GM21423 (cell line): ENCODE data around the gene CRY1.

ENCODE experiments used
- ATAC-seq: cut with Tn5 transposase; IDR thresholded peaks from one replicate; pipeline ENCODE4 v1.9.1; 2021; ENCODE audit warnings: mild to moderate bottlenecking, moderate library complexity; ENCODE audit not compliant: unreplicated experiment

CRY1 gene

DNA sequence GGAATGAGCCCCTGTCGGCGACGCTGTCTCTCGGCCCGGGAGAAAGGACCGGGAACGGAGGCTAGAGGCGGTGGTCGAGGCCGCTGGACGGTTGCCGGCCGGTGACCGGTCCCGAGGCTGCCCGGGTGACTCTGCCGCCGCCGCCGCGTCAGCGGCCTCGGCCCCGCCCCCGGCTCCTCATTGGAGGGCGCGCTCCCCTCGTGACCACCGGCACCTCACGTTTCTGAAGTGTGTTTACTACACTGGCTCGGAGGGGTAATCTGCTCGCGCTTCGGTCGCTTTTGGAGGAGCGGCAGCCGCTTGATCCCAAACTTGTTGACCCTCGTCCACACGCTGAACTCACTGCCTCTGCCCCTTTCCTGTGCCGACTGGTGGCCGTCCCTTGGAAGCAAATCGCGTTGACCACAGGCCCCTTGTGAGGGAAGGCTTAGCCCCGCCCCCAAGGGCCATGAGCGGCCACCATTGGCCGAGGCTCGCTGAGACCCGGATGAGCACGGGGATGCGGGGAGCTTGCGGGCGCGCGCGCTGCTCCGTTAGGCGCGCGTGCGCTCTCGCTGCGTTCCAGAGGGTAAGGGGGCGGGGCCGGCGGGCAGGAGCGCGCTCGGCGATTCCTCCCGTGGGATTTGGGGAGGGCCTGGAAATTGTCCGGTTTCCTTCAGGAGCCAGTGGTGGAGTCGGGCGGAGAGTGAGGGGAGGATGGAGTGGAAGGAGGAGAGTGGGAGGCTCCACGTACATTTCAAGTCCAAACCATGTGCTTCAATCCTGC lies at the start of gene CRY1:
Gene CRY1 (minus strand): TSS at position 133 of the 766 bp plus-strand sequence. CDS start 588 bp downstream, outside the sequence.
- peak; percentile 88 for ATAC-seq

DNA sequence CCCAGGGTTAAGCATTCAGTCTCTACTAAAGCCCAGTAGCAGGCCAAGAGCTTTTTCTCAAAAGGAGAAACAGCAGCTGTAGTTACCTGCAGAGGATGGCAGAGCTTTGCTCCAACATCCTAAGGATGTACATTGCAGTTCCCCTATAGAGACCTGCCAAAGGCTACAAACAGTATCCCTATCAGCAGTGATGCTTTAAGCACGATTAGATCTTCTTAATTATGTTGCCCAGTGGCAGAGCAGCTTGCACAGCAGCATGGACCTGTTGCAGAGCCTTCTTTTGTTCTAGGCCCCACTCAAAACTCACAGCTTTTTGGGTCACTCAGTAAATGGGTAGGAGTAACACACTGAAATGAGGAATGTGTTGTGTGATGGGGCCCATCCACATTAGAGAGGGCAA lies 46.4 kb upstream of the CRY1 start:
- ATAC-seq = no peak

DNA sequence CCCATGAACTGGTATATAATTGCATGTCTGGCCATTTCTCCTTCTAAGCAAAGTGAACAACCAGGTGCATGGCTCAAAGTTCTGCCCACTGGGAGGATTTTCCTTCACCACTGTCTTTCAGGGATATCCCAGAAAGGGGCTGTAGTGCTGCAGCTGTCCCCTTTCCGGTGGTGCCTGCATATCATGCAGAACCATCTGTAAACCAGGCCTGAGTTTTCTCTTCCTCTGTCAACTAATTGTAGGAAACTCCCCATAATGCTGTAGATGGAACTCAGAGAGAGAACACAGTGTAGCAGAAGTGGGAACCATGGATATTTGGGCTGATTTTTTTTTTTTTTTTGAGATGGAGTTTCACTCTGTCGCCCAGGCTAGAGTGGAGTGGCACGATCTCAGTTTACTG lies 45.6 kb upstream of the CRY1 start:
- no peak for ATAC-seq

DNA sequence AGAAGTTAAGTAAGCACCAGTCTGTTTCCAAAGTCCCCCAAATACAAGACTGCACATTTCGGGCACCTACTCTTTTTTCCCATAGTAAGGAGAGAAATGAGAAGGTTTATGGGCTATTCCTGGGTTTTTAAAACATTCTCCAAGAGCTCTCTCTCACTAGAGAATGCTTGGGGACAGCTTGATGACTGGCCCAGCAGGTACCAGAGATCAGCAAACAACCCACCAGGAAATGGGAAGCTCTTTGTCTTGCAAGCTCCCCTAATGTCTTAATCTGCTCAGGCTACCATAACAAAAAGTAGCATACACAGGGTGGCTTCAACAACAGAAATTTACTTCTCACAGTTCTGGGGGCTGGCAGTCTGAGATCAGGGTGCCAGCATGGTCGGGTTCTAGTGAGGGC lies 41.8 kb upstream of the CRY1 start:
- ATAC-seq = no peak

DNA sequence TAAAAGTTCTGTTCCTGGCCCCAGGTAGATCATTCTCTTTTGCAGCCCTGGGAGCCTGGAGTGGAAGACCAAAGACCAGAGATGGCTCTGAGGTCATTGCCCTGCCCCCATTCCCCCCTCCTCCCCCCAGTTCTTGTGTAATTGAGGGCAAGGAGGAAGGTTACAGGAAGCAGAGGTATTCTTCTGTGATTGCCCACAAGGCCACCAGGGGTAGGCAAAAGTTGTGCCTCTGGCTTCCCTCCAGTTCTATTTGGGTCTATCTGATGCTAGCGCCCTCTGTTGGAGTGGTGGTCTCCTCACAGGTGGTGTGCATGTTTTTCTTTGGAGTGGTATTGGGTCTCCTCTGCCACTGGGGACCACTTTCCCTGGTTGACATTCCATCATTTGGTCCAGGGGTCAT lies 41.2 kb upstream of the CRY1 start:
- ATAC-seq = no peak

DNA sequence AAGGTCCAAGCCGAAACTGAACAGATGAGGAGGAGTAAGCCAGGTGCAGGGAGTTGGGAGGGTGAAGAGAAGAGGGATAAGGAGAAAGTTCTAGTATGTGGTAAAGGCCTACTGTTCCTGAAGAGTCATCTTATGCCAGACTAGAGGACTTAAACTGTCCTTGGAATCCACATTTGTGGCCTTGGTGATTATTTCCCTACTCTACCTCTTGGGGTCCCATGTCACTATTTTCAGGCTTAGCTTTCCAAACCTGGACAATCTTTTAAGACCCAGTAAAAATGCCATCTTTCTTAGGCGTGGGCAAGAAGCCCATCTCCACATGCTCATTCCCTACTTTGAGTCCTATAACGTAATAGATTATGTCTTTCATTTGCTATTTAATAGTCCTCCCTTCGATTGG lies 40.1 kb upstream of the CRY1 start:
- ATAC-seq = no peak

DNA sequence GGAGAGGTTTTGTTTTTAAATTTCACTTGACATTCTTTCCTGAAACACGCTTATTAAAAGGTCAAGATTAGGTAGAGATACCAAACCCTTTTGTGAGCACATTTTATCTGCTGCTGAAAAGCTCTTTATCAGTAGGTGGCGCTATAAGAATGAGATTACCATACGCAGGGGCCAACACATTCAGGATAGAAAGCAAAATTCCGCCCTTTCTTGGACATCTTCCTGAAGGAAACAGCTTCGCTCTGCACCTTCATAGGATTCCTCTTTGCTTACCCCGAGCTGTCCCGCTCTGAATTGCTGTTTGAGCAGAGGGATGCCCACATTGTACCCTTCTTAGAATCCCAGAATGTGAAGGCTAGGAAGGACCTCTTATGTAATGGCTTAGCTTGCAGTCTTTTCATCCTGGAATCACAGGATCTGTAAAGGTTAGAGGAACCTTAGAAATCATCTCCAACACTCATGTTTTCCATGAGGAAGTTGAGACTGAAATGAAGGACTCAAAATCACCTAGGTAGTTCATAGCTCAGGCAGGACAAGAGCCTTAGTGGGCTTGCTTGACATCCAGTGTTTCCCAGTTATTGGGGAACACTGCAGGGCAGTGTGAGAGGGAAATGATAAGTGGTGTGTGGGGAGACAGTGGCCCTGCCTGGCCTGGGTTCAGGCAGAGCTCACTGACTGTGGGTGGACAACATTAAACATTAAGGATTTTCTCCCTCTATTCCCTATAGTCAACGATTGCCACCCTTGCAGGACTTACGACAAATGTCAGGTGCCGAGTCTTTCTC lies 38.7 kb upstream of the CRY1 start:
- no peak for ATAC-seq

DNA sequence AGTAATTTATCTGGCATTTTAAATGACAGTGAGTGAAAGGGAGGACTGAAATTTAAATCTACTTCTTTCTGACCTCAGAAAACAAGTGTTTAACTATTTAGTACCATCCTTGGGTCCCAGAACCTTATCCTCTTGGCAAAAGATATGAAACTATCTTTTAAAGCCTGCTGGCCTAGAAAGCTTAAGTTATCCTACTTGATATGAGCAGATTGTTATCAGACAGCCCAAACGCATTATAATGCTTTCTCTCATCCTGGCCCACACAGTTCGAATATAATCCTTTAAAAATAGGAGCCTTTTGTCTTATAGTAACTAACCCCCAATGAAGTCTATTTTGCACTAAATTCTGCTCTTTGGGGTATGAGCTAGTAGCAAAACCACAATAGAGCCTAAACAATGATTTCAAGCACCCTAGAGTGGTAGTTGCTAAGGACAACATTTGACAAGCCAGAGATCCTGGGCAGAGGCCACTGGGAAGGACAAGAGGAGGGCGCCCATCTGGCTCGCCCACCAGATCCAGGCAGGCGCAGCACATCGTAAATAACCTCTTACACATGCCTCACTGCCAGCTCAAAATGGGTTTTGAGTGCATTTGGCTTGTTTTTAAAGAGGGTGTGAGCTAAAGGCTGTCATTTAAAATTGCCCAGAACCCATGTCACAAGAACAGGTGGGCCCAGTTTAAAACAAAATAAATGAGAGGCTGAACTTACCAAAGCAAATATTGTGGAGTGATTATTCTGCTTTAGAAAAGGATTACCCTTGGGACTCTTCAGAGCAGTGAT lies 37.7 kb upstream of the CRY1 start:
- ATAC-seq = no peak

DNA sequence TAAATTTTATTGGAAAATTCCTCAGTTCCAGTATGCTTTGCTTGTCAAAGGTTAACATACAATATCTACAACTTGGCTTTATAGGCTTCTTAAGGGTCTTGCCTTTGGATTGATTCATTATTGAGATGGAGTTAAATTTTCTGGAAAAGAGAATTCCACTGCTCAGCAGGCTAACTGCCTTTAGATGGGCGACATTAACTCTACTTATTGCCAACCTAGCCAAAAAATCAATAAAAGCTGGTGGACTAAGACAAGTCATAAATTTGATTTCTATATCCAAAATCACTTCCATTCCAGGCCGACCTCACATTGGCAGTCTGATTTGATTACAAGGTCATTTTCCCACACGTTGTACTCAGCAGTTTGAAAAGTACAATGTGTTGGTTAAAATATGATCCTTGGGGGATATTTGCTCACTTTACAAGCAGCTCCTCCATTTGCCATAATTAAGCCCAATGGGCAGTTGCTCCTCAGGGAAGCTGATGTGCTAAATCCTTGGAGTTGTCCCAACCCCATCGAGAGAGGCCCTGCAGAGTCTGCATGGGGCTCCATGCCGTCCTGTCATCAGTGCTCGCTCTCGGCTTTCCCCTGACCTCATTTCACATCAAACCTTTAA lies 36.1 kb upstream of the CRY1 start:
- ATAC-seq = no peak

DNA sequence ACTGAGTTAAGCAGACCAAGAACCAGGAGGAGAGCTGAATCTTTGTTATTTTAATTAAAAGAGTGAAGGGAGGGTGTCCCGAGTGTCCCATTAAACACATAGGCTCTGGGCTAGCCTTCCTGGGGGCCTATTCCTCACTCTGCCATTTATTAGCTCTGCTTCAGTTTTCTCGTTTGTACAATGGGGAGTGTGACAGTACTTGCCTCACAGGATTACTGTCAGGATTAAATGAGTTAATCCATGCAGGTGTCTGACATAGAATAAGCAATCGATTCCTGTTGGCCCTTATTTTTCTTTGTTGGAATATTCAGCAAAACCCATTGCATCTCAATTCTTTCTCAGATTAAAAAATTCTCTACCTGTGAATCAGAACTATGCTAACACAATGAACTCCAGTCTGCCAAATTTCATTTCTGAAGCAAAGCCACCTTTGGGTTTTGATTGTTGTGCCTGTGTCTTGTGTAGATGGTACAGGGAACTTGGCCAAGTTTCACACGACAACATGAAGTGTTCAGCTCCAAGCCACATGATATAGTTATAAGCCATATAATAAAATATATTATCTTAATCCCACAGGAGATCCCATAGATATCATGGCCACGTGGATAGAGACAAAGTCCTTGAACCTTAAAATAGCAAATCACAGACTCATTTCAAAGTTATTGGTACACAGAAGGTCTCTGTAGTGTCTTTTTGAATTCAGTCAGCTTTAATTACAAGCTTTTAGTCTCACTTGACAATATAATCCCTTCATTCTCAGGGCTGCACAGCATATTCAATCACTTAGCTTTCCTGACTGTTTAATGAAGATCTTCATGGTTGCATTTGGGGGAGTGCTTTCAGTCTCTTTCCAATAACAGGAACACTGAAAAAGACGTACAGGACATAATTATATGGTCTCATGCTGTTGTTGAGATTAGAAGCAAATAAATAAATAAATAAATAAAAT lies 34.4 kb upstream of the CRY1 start:
- no peak for ATAC-seq

DNA sequence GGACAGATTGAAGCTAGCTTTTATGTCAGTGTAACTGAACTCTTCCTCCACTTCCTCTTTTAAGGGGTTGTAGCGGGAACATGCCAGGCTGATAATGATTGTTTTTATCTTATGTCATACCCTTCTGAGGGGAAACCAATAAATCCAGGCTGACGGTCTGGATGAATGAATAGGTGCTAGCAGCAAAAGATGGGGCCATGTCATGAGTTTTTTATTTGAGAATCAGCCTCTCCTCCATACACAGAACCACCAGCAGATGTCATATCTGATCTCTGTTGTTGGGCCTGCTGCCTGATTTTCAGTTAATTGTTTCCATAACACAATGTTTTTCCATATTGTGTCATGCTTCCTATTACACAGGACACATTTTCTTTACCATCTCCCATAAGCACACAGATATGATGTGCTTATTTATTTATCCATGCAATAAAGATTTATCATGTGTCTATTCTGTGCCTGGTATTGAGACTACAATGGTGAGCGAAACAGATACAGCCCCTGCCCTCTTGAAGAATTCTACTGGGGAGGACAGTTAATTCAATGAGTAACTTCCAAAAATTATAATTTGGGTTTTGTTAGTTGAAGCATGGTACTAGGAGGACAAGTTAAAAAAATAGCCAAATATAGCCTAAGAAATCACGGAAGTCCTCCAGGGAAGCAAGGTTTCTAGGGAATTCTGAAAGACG lies 33.6 kb upstream of the CRY1 start:
- ATAC-seq = no peak

DNA sequence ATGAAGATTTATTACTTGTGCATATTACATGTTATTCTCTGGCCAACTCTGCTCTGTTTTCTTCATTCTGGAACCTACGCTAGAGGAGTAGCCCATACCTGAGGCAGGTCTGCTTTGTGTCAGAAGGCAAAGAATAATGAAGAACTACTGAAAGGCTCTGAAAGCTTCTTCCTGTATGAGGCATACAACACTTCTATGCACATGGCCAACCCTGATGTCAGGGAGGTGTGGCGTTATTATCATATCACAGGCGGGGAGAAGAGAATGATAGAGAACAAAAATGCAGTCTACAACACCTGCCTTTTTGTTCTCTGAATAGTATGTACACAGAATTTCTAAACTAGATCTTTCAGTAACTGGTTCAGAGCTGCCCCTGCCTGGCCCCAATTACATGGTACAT lies 32.5 kb upstream of the CRY1 start:
- ATAC-seq = no peak

DNA sequence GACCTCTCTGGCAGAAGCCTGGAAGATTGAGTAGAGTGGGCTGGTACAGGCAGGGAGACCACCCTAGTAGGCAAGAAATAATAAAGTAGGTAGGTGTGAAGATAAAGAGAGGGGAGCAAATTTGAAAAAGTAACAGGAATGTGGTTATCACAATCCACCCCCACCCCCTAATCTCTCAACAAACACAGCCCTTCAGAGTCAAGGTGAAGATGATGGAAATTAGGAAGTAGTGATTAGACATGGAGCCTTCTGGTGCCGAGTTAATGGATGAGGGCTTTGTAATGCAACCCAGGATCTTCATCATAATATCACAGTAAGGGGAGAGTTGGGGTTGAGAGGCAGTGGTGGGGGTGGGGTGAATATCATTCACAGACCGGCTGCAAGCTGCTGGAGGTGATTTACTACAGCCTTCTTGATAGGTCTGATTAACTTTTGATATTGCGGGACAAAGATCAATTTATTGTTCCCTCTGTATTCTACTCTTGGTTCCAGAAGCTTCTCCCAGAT lies 29.2 kb upstream of the CRY1 start:
- ATAC-seq = no peak

DNA sequence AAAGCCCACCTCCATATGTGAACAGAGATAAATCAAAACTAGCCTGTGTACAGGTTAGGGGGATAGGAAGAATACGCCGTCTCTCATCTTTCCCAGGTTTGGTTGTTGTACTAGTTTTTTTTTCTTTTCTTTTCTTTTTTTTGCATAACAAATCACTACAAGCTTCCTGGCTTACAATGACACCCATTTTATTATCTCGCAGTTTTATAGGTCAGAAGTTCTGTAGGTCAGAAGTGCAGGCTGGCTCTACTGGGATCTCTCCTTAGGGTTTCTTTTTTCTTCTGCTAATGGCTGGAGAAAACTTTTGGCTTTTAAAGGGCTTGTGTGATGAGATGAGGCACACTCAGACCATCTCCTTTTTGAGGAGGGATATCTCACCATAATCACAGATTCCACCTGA lies 25.7 kb upstream of the CRY1 start:
- no peak for ATAC-seq

DNA sequence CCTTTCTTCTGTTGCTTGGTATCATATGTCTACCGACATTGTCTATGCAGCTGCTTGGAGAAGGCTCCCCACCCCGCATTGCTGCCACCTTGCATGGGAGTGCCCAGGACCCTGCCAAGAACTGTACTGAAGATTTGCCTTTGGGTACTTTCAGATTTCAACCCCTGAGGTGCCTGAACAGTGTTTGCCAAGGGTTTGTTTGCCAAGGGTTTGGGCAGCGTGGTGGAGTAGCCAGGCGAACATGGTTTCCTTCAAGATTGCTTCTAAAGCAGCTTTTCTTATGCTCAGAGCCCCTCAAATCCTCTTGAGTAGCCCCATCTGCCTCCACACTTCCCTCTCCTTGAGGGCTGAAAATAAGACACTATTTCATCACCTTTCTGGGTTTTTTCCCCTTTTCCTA lies 25.3 kb upstream of the CRY1 start:
- no peak for ATAC-seq

DNA sequence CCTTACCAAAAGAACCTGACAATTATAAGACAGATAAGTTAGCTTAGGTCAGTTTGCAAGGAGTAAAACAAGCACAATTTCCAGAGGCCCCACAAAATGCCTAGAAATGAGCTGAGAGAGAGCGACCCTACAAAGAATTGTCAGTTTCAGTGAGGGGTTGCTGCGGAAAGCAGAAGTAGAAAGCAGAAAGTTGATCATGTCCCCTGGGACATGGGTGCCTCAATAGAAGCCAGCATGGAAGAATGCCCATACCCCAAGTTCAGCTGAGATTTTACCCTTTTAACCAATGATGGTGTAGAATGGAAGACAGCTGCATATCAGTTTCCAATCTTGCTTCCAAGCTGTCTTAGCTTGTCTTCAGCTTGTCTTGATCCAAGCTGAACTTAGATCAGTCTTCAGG lies 21.8 kb upstream of the CRY1 start:
- ATAC-seq = no peak

DNA sequence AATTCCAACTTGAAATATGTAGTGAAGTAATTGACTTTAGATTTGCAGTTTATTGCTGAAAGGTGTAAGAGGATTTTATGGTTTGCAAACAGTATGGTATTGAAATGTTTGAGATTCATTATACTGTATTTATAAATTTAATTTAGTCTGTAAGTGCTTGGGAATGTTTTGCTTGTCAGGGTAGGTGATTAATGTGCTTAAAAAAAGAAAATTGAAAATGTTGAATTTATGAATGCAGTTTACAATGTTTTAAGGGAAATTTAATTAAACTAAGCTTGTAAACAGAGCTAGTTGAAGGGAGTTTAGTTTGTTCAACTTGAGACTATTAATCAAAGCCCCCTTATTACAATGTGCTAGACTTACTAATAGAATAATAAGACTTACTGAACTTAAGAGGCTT lies 18.0 kb upstream of the CRY1 start:
- ATAC-seq = no peak

DNA sequence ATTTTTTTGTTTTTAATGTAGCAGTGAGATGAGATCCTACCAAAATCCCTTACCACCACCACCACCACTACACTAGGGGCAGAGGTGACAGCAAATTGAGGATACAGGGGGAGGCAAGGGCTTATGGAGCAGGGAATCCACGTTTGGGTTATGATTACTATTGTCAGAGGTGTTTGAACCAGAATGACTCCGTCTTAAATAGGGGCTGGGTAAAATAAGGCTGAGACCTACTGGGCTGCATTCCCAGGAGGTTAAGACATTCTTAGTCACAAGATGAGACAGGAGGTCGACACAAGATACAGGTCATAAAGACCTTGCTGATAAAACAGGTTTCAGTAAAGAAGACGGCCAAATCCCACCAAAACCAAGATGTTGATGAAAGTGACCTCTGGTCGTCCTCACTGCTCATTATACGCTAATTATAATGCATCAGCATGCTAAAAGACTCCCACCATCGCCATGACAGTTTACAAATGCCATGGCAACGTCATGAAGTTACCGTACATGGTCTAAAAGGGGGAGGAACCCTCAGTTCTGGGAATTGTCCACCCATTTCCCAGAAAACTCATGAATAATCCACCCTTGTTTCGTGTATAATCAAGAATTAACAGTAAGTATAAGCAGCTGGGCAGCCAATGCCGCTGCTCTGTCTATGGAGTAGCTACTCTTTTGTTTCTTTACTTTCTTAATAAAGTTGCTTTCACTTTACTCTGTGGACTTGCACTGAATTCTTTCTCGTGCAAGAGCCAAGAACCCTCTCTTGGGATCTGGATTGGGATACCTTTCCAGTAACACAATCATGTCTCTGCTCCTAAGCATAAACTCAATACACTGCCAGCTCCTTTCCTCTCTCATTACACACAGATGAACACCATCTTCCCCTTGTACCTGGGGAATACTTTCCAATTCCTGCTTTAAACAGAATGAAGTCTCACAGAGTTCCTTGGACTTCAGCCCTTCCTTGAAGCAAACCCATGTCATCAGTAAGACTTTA lies 16.7 kb upstream of the CRY1 start:
- no peak for ATAC-seq
